Measurements from ENCODE around the gene NRARP. TPM values are rescaled to one million over a fixed set of nuclear protein-coding genes. Genes with fewer than 3 reads are reported as not detected.

NRARP gene
- total and polyA plus RNA-seq, 10 of the 15 experiments (the other 5 are each of a cell fraction or from before 2014, with no cell fraction given): 0.06 to 9.2 (median 2.2) TPM; not detected in 2

GRCh38 chr9:137273611-137274320, 28.3 kb downstream of the NRARP start:
- RAD21 ChIA-PET (ENCODE audit: unreplicated experiment): no interaction called here

More at GRCh38 chr9:137273611-137274320, 28.3 kb downstream of the NRARP start:
- Histone ChIP-seq H3K4me2 (ENCODE audit: control insufficient read depth, insufficient read depth) (no peak overlapping the region), H3K36me3 (ENCODE audit: control insufficient read depth in 2 of 2, insufficient read depth in 2 of 2, low read length in 1 of 2) (peaks cover 6 to 7% of the 10 kb centered on the region in 2 experiments; a peak in 3 of 4 replicates), H4K20me1 (ENCODE audit: control insufficient read depth, insufficient read depth) (no peaks in the 10 kb centered on the region), H3K27ac (ENCODE audit: control insufficient read depth, insufficient read depth) (no peak overlapping the region), H3K9ac (ENCODE audit: control insufficient read depth, insufficient read depth, low read length) (no peak overlapping the region), H3K4me3 (no peak overlapping the region), H2AFZ (ENCODE audit: control insufficient read depth, low read depth, low read length) (no peak overlapping the region), H3K27me3 (replicated peaks in 1 of 2; ENCODE audit: control insufficient read depth in 2 of 2, insufficient read depth in 2 of 2, low read length in 1 of 2) (no peaks in the 10 kb centered on the region), H3K79me2 (ENCODE audit: control insufficient read depth, insufficient read depth, low read length) (peaks cover 13% of the 10 kb centered on the region), H3K4me1 (ENCODE audit: control insufficient read depth, insufficient read depth, low read length) (peaks cover 44% of the 10 kb centered on the region), H3K9me3 (replicated peaks; ENCODE audit: control insufficient read depth, insufficient read depth, low read length) (no peaks in the 10 kb centered on the region)
- in situ Hi-C loops (cut with MboI) (no loop called here), intact Hi-C loops (cut with micrococcal nuclease; ENCODE audit: unreplicated experiment) (no loop called here)
- ChIA-PET POLR2A (interaction anchor here (1.6 kb wide), 2 partner anchors 33 to 124 kb away, joined by 4 read pairs; partner anchors contain the start of gene TUBB4B), SMC1A (ENCODE audit: uncharacterized antibody, unreplicated experiment) (no interaction called here), CTCF (interaction anchor here (0.8 to 1.1 kb wide), 4 partner anchors 11 to 15 kb away, joined by 3 read pairs; no protein-coding TSS in a partner anchor)
- FAIRE-seq (no peak), ATAC-seq (no peak), DNase-seq (ENCODE audit: low read depth, low spot score) (no peak)
- 74% methylated on average over 15 of the region's 15 CpGs for WGBS (ENCODE audit: insufficient coverage, insufficient replicate concordance, low lambda C conversion rate, missing lambda C conversion rate)
- TF ChIP-seq HDGF (IDR thresholded peaks at IDR 0.05) (no peak), SMARCA5 (IDR thresholded peaks at IDR 0.05) (no peak), CREM (IDR thresholded peaks at IDR 0.05; ENCODE audit: low read depth) (no peak), BMI1 (IDR thresholded peaks at IDR 0.05; ENCODE audit: borderline replicate concordance) (no peak), NFYA (IDR thresholded peaks at IDR 0.05; ENCODE audit: borderline replicate concordance, low read depth, low read length) (no peak), IRF4 (IDR thresholded peaks at IDR 0.05; ENCODE audit: low read depth, low read length) (no peak), SIN3A (IDR thresholded peaks at IDR 0.05; ENCODE audit: low read depth, low read length) (no peak), CREB1 (IDR thresholded peaks at IDR 0.05; ENCODE audit: low read depth) (no peak), IRF3 (IDR thresholded peaks at IDR 0.05) (no peak), ZNF384 (IDR thresholded peaks at IDR 0.05; ENCODE audit: borderline replicate concordance, low read depth, low read length) (no peak), MTA3 (IDR thresholded peaks at IDR 0.05; ENCODE audit: borderline replicate concordance, low read length) (no peak), SRF (IDR thresholded peaks at IDR 0.05; ENCODE audit: low read depth in 2 of 2, low read length in 2 of 2) (no peak), RFX5 (IDR thresholded peaks at IDR 0.05; ENCODE audit: low read depth, low read length) (no peak), TCF7 (IDR thresholded peaks at IDR 0.05; ENCODE audit: borderline replicate concordance) (no peak), PAX8 (IDR thresholded peaks at IDR 0.05) (no peak), ZNF622 (IDR thresholded peaks at IDR 0.05) (no peak), ZNF687 (IDR thresholded peaks at IDR 0.05) (no peak)
- TF ChIP-seq, protein P1, sequence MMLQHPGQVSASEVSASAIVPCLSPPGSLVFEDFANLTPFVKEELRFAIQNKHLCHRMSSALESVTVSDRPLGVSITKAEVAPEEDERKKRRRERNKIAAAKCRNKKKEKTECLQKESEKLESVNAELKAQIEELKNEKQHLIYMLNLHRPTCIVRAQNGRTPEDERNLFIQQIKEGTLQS (IDR thresholded peaks at IDR 0.05; ENCODE audit: borderline replicate concordance, extremely low read depth, low read depth, low read length): no peak
- TF ChIP-seq, protein P2, sequence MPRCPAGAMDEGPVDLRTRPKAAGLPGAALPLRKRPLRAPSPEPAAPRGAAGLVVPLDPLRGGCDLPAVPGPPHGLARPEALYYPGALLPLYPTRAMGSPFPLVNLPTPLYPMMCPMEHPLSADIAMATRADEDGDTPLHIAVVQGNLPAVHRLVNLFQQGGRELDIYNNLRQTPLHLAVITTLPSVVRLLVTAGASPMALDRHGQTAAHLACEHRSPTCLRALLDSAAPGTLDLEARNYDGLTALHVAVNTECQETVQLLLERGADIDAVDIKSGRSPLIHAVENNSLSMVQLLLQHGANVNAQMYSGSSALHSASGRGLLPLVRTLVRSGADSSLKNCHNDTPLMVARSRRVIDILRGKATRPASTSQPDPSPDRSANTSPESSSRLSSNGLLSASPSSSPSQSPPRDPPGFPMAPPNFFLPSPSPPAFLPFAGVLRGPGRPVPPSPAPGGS (IDR thresholded peaks at IDR 0.05; ENCODE audit: borderline replicate concordance, insufficient read depth, low read depth, low read length, poor library complexity, severe bottlenecking): no peak
- no TSS peak for BruUV-seq (replicated peaks)

All from GM12878 (cell line).